SK-N-SH treated with all-trans-retinoic acid at 6 μM for 48 hours (cell line): ENCODE results near the gene UNC5B.

Experiments
- ATAC-seq: fragments of 200-7000 bp; cut with Tn5 transposase; 3 replicates; pipeline ENCODE4 v1.9.1; 2020; ENCODE audit warnings: mild to moderate bottlenecking, moderate library complexity
- ARNTL ChIP-seq: fragments of 450-650 bp; formaldehyde crosslinking; IDR thresholded peaks from 2 replicates; pipeline ENCODE4 v1.5.0; 2020; ENCODE audit warnings: low read depth, mild to moderate bottlenecking, moderate library complexity, borderline replicate concordance
- CREB5 ChIP-seq: fragments of 250-450 bp; sonication (Bioruptor Pico); IDR thresholded peaks from 2 replicates; pipeline ENCODE4 v1.5.1; 2020; ENCODE audit warnings: low read depth, mild to moderate bottlenecking, moderate library complexity
- CSDC2 ChIP-seq: fragments of 250-450 bp; sonication (Bioruptor Pico); IDR thresholded peaks from 2 replicates; pipeline ENCODE4 v1.5.0; 2020; ENCODE audit warnings: mild to moderate bottlenecking, moderate library complexity
- CSRNP3 ChIP-seq: fragments of 250-450 bp; sonication (Bioruptor Pico); IDR thresholded peaks from 2 replicates; pipeline ENCODE4 v1.5.1; 2021; ENCODE audit warnings: mild to moderate bottlenecking, moderate library complexity
- ESRRG ChIP-seq: fragments of 250-450 bp; sonication (Bioruptor Pico); IDR thresholded peaks from 2 replicates; pipeline ENCODE4 v1.6.1; 2021; ENCODE audit warnings: mild to moderate bottlenecking
- ISL1 ChIP-seq: fragments of 250-450 bp; sonication (Bioruptor Pico); IDR thresholded peaks from 2 replicates; pipeline ENCODE4 v2.1.2; 2022; ENCODE audit warnings: mild to moderate bottlenecking, moderate library complexity
- OSR1 ChIP-seq: fragments of 250-450 bp; sonication (Bioruptor Pico); IDR thresholded peaks from 2 replicates; pipeline ENCODE4 v1.8.0; 2022; ENCODE audit warnings: moderate library complexity, mild to moderate bottlenecking, inconsistent platforms
- PATZ1 ChIP-seq: fragments of 250-450 bp; sonication (Bioruptor Pico); IDR thresholded peaks from 2 replicates; pipeline ENCODE4 v1.8.0; 2020; ENCODE audit warnings: mild to moderate bottlenecking, moderate library complexity, borderline replicate concordance
- POU6F1 ChIP-seq: fragments of 250-450 bp; sonication (Bioruptor Pico); IDR thresholded peaks from 2 replicates; pipeline ENCODE4 v1.8.0; 2021; ENCODE audit warnings: low read depth, mild to moderate bottlenecking, moderate library complexity, borderline replicate concordance
- RARB ChIP-seq: fragments of 250-450 bp; sonication (Bioruptor Pico); IDR thresholded peaks from 2 replicates; pipeline ENCODE4 v1.8.0; 2021; ENCODE audit warnings: mild to moderate bottlenecking, moderate library complexity
- SNAI2 ChIP-seq: fragments of 250-450 bp; sonication (Bioruptor Pico); IDR thresholded peaks from 2 replicates; pipeline ENCODE4 v1.5.0; 2020; ENCODE audit warnings: mild to moderate bottlenecking, moderate library complexity
- TCF4 ChIP-seq: fragments of 250-450 bp; sonication (Bioruptor Pico); IDR thresholded peaks from 2 replicates; pipeline ENCODE4 v1.8.0; 2021; ENCODE audit warnings: mild to moderate bottlenecking, moderate library complexity, borderline replicate concordance
- TOX ChIP-seq: fragments of 250-450 bp; sonication (Bioruptor Pico); IDR thresholded peaks from 2 replicates; pipeline ENCODE4 v1.8.0; 2021; ENCODE audit warnings: mild to moderate bottlenecking, moderate library complexity, borderline replicate concordance
- TSHZ2 ChIP-seq: fragments of 250-450 bp; sonication (Bioruptor Pico); IDR thresholded peaks from 2 replicates; pipeline ENCODE4 v1.5.0; 2020; ENCODE audit warnings: mild to moderate bottlenecking, moderate library complexity
- ZFP3 ChIP-seq: fragments of 250-450 bp; sonication (Bioruptor Pico); IDR thresholded peaks from 2 replicates; pipeline ENCODE4 v1.5.0; 2020; ENCODE audit warnings: mild to moderate bottlenecking, moderate library complexity
- ZFP30 ChIP-seq: fragments of 450-650 bp; formaldehyde crosslinking; IDR thresholded peaks from 2 replicates; pipeline ENCODE4 v1.5.0; 2022; ENCODE audit warnings: mild to moderate bottlenecking, moderate library complexity
- ZNF565 ChIP-seq: fragments of 450-650 bp; formaldehyde crosslinking; conservative IDR thresholded peaks from 2 replicates; pipeline ENCODE4 v1.5.0; 2020; ENCODE audit warnings: low read depth, mild to moderate bottlenecking, moderate library complexity
- ZNF70 ChIP-seq: fragments of 450-650 bp; formaldehyde crosslinking; IDR thresholded peaks from 2 replicates; pipeline ENCODE4 v1.5.0; 2020; ENCODE audit warnings: mild to moderate bottlenecking, moderate library complexity

The UNC5B gene

GRCh38 chr10:71197955-71198354 is 14.4 kb upstream of the UNC5B start:
- TF ChIP-seq ZFP30 (CRISPR knock-in tag) (no peak), ARNTL (no peak), RARB (CRISPR knock-in tag) (no peak), POU6F1 (no peak), ZNF565 (no peak), ISL1 (CRISPR knock-in tag) (no peak), PATZ1 (CRISPR knock-in tag) (no peak), TCF4 (CRISPR knock-in tag) (no peak), CSRNP3 (no peak), OSR1 (CRISPR knock-in tag) (no peak), ESRRG (CRISPR knock-in tag) (no peak), CREB5 (no peak), TSHZ2 (CRISPR knock-in tag) (no peak), CSDC2 (CRISPR knock-in tag) (no peak), TOX (no peak), ZNF70 (CRISPR knock-in tag) (no peak)
- no peak for ATAC-seq

GRCh38 chr10:71201849-71202248 is 10.5 kb upstream of the UNC5B start:
- TF ChIP-seq ZFP30 (CRISPR knock-in tag) (no peak), SNAI2 (no peak), TSHZ2 (CRISPR knock-in tag) (peak; percentile 71; the same call in 1 of the 2 replicates), OSR1 (CRISPR knock-in tag) (no peak), RARB (CRISPR knock-in tag) (no peak), TCF4 (CRISPR knock-in tag) (peak; percentile 70; the same call in 1 of the 2 replicates), ZFP3 (CRISPR knock-in tag) (no peak), TOX (no peak)
- ATAC-seq: no peak; the same call in 2 of the 3 replicates

GRCh38 chr10:71202314-71202713 is 10.1 kb upstream of the UNC5B start:
- no peak for ATAC-seq
- TF ChIP-seq POU6F1 (no peak), ISL1 (CRISPR knock-in tag) (no peak)
